ENCODE data around the gene GALM. TPM values are rescaled to one million over a fixed set of nuclear protein-coding genes. Genes with fewer than 3 reads are reported as not detected.

GALM gene
- total and polyA plus RNA-seq, 2 donors (not counting 1 experiment from before 2014, with no cell fraction given): 14.7 to 51.4 TPM

DNA sequence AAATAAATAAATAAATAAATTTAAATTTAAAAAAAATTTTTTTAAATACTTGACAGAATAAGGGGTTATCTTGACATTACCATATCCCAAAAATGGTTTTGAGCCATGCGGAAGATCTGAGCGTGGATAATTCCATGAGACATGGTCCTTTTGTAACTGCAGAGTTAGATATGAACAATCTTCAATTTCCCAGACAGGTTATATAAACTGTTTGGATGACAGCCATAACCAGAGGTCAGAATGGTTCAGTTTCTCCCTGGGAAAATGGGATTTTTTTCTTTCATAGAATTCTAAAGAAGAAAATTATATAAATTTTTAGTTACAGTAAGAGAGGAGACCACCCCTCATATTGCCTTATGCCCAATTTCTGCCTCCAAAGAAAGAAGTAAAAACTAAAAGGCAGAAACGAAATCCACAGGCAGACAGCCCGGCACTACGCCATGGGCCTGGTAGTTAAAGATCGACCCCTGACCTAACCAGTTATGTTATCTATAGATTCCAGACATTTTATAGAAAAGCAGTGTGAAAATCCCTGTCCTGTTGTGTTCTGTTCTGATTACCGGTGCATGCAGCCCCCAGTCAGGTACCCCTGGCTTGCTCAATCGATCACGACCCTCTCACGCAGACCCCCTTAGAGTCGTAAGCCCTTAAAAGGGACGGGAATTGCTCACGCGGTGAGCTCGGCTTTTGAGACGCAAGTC, 3.0 kb downstream of the GALM start:
- peaks cover 4% of the 10 kb centered on the region for H3K4me1 ChIP-seq (ENCODE audit: control insufficient read depth, extremely low read depth, insufficient read depth, low read length)
- H3K79me2 ChIP-seq (ENCODE audit: control insufficient read depth, insufficient read depth, low read length): no peaks in the 10 kb centered on the region
- no peaks in the 10 kb centered on the region for H3K9me3 ChIP-seq (ENCODE audit: control insufficient read depth, insufficient read depth, low read depth, low read length)
- H3K9ac ChIP-seq (ENCODE audit: insufficient read depth, low read length): no peak overlapping the region
- no peak overlapping the region for H3K4me2 ChIP-seq (ENCODE audit: extremely low read depth, insufficient read depth, low read length)
- no peak overlapping the region for H2AFZ ChIP-seq (ENCODE audit: low read length)
- no peaks in the 10 kb centered on the region for H3K27me3 ChIP-seq (ENCODE audit: control insufficient read depth, insufficient read depth, low read length)
- no peak for TF ChIP-seq EZH2 (IDR thresholded peaks at IDR 0.05; ENCODE audit: low read length, missing control alignments)
- TF ChIP-seq, protein P1, sequence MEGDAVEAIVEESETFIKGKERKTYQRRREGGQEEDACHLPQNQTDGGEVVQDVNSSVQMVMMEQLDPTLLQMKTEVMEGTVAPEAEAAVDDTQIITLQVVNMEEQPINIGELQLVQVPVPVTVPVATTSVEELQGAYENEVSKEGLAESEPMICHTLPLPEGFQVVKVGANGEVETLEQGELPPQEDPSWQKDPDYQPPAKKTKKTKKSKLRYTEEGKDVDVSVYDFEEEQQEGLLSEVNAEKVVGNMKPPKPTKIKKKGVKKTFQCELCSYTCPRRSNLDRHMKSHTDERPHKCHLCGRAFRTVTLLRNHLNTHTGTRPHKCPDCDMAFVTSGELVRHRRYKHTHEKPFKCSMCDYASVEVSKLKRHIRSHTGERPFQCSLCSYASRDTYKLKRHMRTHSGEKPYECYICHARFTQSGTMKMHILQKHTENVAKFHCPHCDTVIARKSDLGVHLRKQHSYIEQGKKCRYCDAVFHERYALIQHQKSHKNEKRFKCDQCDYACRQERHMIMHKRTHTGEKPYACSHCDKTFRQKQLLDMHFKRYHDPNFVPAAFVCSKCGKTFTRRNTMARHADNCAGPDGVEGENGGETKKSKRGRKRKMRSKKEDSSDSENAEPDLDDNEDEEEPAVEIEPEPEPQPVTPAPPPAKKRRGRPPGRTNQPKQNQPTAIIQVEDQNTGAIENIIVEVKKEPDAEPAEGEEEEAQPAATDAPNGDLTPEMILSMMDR (conservative IDR thresholded peaks at IDR 0.05 in 1 of 2, IDR thresholded peaks at IDR 0.05 in 1 of 2; ENCODE audit: low read depth in 1 of 2, low read length in 2 of 2): no peak
- no peaks in the 10 kb centered on the region for H3K36me3 ChIP-seq (ENCODE audit: control insufficient read depth, insufficient read depth, low read length)
- H3K4me3 ChIP-seq (replicated peaks in 1 of 4; ENCODE audit: control extremely low read depth in 1 of 4, insufficient read depth in 1 of 4, low read depth in 3 of 4, low read length in 4 of 4): no peak overlapping the region
- H3K27ac ChIP-seq (ENCODE audit: insufficient read depth, low read length): no peak overlapping the region
- DNase-seq (ENCODE audit: low read depth in 2 of 2): no peak
- H4K20me1 ChIP-seq (ENCODE audit: control insufficient read depth, extremely low read depth, insufficient read depth, low read length): no peaks in the 10 kb centered on the region

DNA sequence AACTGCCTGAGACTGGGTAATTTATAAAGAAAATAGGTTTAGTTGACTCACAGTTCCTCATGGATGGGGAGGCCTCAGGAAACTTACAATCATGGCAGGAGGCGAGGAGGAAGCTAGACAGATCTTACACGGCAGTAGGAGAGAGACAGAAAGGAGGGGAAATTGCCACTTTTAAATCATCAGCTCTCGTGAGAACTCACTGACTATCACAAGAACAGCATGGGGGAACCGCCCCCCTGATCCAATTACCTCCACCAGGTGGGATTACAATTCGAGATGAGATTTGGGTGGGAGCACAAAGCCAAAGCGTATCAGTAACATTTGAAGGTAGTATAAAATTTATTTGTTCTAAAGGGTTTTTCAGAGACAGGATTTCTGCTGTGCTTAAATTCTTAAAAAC, 5.4 kb downstream of the GALM start:
- H3K4me2 ChIP-seq (ENCODE audit: extremely low read depth, insufficient read depth, low read length): no peak overlapping the region
- peaks cover 4% of the 10 kb centered on the region for H3K4me1 ChIP-seq (ENCODE audit: control insufficient read depth, extremely low read depth, insufficient read depth, low read length)
- TF ChIP-seq, protein P1 (conservative IDR thresholded peaks at IDR 0.05 in 1 of 2, IDR thresholded peaks at IDR 0.05 in 1 of 2; ENCODE audit: low read depth in 1 of 2, low read length in 2 of 2): no peak
- TF ChIP-seq EZH2 (IDR thresholded peaks at IDR 0.05; ENCODE audit: low read length, missing control alignments): no peak
- H3K9me3 ChIP-seq (ENCODE audit: control insufficient read depth, insufficient read depth, low read depth, low read length): no peaks in the 10 kb centered on the region
- no peak for DNase-seq (ENCODE audit: low read depth in 2 of 2)
- no peaks in the 10 kb centered on the region for H4K20me1 ChIP-seq (ENCODE audit: control insufficient read depth, extremely low read depth, insufficient read depth, low read length)
- no peak overlapping the region for H3K9ac ChIP-seq (ENCODE audit: insufficient read depth, low read length)
- no peaks in the 10 kb centered on the region for H3K79me2 ChIP-seq (ENCODE audit: control insufficient read depth, insufficient read depth, low read length)
- H3K4me3 ChIP-seq (replicated peaks in 1 of 4; ENCODE audit: control extremely low read depth in 1 of 4, insufficient read depth in 1 of 4, low read depth in 3 of 4, low read length in 4 of 4): no peak overlapping the region
- no peaks in the 10 kb centered on the region for H3K27me3 ChIP-seq (ENCODE audit: control insufficient read depth, insufficient read depth, low read length)
- no peak overlapping the region for H3K27ac ChIP-seq (ENCODE audit: insufficient read depth, low read length)
- H2AFZ ChIP-seq (ENCODE audit: low read length): no peak overlapping the region
- H3K36me3 ChIP-seq (ENCODE audit: control insufficient read depth, insufficient read depth, low read length): peaks cover 1% of the 10 kb centered on the region

DNA sequence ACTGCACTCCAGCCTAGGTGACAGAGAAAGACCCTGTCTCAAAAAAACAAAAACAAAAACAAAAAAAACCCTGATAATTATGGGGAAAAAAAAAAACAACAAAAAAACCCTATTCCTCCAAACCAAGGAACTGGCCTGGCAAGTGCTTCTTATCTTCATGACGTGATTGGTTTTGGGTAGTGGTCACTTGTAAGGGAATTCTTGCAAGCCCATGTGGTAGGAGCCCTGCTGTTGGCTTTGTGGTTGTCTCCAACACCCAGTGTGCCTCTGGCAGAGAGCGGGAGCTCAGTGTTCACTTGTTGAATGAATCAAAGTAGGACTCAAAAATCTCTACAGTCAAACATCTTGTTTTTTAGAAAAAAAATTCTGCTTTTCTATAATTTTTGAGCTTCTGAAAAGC, 6.0 kb downstream of the GALM start:
- Histone ChIP-seq H2AFZ (ENCODE audit: low read length) (no peak overlapping the region), H3K79me2 (ENCODE audit: control insufficient read depth, insufficient read depth, low read length) (no peaks in the 10 kb centered on the region), H4K20me1 (ENCODE audit: control insufficient read depth, extremely low read depth, insufficient read depth, low read length) (no peaks in the 10 kb centered on the region), H3K27me3 (ENCODE audit: control insufficient read depth, insufficient read depth, low read length) (no peaks in the 10 kb centered on the region), H3K9me3 (ENCODE audit: control insufficient read depth, insufficient read depth, low read depth, low read length) (no peaks in the 10 kb centered on the region), H3K4me1 (ENCODE audit: control insufficient read depth, extremely low read depth, insufficient read depth, low read length) (peaks cover under 1% of the 10 kb centered on the region), H3K36me3 (ENCODE audit: control insufficient read depth, insufficient read depth, low read length) (peaks cover 1% of the 10 kb centered on the region), H3K4me2 (ENCODE audit: extremely low read depth, insufficient read depth, low read length) (no peak overlapping the region), H3K4me3 (replicated peaks in 1 of 4; ENCODE audit: control extremely low read depth in 1 of 4, insufficient read depth in 1 of 4, low read depth in 3 of 4, low read length in 4 of 4) (no peak overlapping the region), H3K9ac (ENCODE audit: insufficient read depth, low read length) (no peak overlapping the region), H3K27ac (ENCODE audit: insufficient read depth, low read length) (no peak overlapping the region)
- no peak for DNase-seq (ENCODE audit: low read depth in 2 of 2)
- no peak for TF ChIP-seq EZH2 (IDR thresholded peaks at IDR 0.05; ENCODE audit: low read length, missing control alignments)
- TF ChIP-seq, protein P1 (conservative IDR thresholded peaks at IDR 0.05 in 1 of 2, IDR thresholded peaks at IDR 0.05 in 1 of 2; ENCODE audit: low read depth in 1 of 2, low read length in 2 of 2): no peak
